ENCODE data around the gene KRTAP10-5.
"Not testable (repeated sequence)": the region's sequence is repeated elsewhere in the genome, so short reads cannot be mapped to it uniquely, and the experiment has no call there.

The KRTAP10-5 gene

DNA sequence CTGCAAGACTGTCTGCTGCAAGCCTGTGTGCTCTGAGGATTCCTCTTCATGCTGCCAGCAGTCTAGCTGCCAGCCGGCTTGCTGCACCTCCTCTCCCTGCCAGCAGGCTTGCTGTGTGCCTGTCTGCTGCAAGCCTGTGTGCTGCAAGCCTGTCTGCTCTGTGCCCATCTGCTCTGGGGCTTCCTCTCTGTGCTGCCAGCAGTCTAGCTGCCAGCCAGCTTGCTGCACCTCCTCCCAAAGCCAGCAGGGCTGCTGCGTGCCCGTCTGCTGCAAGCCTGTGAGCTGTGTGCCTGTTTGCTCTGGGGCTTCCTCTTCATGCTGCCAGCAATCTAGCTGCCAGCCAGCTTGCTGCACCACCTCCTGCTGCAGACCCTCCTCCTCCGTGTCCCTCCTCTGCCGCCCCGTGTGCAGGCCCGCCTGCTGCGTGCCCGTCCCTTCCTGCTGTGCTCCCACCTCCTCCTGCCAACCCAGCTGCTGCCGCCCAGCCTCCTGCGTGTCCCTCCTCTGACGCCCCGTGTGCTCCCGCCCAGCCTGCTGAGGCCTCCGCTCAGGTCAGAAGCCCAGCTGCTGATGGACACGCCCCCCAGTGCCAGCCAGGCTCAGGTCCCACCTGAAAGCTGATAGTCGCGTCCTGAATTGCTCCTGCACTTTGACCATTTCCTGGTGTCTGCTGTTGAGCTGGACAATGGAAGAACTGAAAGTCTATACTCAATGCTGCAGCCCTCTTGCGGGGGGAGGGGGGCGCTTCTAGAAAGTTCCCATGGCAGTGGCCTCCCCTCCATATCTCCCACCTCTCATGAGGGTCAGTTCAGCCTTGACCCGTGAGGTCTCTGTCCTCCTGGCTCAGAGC lies 5.7 kb downstream of the KRTAP10-5 start:
- Histone ChIP-seq H3K4me3 (ENCODE audit: low read depth, low read length) (no peak overlapping the region), H3K27ac (no peak overlapping the region), H3K27me3 (replicated peaks) (no peaks in the 10 kb centered on the region), H3K36me3 (replicated peaks) (no peaks in the 10 kb centered on the region)
- in situ Hi-C loops (cut with HindIII; ENCODE audit: low pct_ligation_motif_present, low sequenced_read_pairs), result no loop called here
- no peak for DNase-seq
- TF ChIP-seq, protein P1, sequence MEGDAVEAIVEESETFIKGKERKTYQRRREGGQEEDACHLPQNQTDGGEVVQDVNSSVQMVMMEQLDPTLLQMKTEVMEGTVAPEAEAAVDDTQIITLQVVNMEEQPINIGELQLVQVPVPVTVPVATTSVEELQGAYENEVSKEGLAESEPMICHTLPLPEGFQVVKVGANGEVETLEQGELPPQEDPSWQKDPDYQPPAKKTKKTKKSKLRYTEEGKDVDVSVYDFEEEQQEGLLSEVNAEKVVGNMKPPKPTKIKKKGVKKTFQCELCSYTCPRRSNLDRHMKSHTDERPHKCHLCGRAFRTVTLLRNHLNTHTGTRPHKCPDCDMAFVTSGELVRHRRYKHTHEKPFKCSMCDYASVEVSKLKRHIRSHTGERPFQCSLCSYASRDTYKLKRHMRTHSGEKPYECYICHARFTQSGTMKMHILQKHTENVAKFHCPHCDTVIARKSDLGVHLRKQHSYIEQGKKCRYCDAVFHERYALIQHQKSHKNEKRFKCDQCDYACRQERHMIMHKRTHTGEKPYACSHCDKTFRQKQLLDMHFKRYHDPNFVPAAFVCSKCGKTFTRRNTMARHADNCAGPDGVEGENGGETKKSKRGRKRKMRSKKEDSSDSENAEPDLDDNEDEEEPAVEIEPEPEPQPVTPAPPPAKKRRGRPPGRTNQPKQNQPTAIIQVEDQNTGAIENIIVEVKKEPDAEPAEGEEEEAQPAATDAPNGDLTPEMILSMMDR (IDR thresholded peaks at IDR 0.05; ENCODE audit: low read depth, low read length, missing control alignments), result no peak

DNA sequence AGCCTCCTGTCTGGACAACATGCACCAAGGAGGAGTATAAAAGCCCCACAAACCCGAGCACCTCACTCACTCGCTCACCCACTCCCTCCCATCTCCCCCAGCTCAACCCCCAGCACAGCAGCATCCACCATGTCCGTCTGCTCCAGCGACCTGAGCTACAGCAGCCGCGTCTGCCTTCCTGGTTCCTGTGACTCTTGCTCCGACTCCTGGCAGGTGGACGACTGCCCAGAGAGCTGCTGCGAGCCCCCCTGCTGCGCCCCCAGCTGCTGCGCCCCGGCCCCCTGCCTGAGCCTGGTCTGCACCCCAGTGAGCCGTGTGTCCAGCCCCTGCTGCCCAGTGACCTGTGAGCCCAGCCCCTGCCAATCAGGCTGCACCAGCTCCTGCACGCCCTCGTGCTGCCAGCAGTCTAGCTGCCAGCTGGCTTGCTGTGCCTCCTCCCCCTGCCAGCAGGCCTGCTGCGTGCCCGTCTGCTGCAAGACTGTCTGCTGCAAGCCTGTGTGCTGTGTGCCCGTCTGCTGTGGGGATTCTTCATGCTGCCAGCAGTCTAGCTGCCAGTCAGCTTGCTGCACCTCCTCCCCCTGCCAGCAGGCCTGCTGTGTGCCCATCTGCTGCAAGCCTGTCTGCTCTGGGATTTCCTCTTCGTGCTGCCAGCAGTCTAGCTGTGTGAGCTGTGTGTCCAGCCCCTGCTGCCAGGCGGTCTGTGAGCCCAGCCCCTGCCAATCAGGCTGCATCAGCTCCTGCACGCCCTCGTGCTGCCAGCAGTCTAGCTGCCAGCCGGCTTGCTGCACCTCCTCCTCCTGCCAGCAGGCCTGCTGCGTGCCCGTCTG lies 6.6 kb downstream of the KRTAP10-5 start, which contains the start of gene KRTAP10-4:
Gene KRTAP10-4, plus strand, starts transcription at position 100 of the 827 bp plus-strand sequence. Its CDS starts 30 bp downstream, at position 130.
- H3K27me3 ChIP-seq (replicated peaks); H3K36me3 ChIP-seq (replicated peaks); H3K4me3 ChIP-seq (ENCODE audit: low read depth, low read length); DNase-seq; H3K27ac ChIP-seq; in situ Hi-C loops (cut with HindIII; ENCODE audit: low pct_ligation_motif_present, low sequenced_read_pairs): not testable (repeated sequence)

GRCh38 chr21:44572959-44573583 lies 7.3 kb downstream of the KRTAP10-5 start:
- in situ Hi-C loops (cut with HindIII; ENCODE audit: low pct_ligation_motif_present, low sequenced_read_pairs), result no loop called here
- no peaks in the 10 kb centered on the region for H3K27me3 ChIP-seq (replicated peaks)
- TF ChIP-seq, protein P1 (IDR thresholded peaks at IDR 0.05; ENCODE audit: low read depth, low read length, missing control alignments), result no peak
- peak; percentile 39 for DNase-seq
- H3K27ac ChIP-seq, result no peak overlapping the region
- H3K36me3 ChIP-seq (replicated peaks), result no peaks in the 10 kb centered on the region
- H3K4me3 ChIP-seq (ENCODE audit: low read depth, low read length), result no peak overlapping the region

- in situ Hi-C loops (cut with HindIII; ENCODE audit: low pct_ligation_motif_present, low sequenced_read_pairs), result no loop called here
- no peak overlapping the region for H3K4me3 ChIP-seq (ENCODE audit: low read depth, low read length)
- TF ChIP-seq, protein P1 (IDR thresholded peaks at IDR 0.05; ENCODE audit: low read depth, low read length, missing control alignments), result no peak
- no peak overlapping the region for H3K27ac ChIP-seq
- H3K36me3 ChIP-seq (replicated peaks), result no peaks in the 10 kb centered on the region
- H3K27me3 ChIP-seq (replicated peaks), result no peaks in the 10 kb centered on the region
- DNase-seq, result no peak
Measured at GRCh38 chr21:44571844-44572782, 8.3 kb downstream of the KRTAP10-5 start.

GRCh38 chr21:44571296-44571695 lies 9.1 kb downstream of the KRTAP10-5 start:
- in situ Hi-C loops (cut with HindIII; ENCODE audit: low pct_ligation_motif_present, low sequenced_read_pairs), result no loop called here
- TF ChIP-seq, protein P1 (IDR thresholded peaks at IDR 0.05; ENCODE audit: low read depth, low read length, missing control alignments), result no peak
- no peaks in the 10 kb centered on the region for H3K27me3 ChIP-seq (replicated peaks)
- H3K4me3 ChIP-seq (ENCODE audit: low read depth, low read length), result no peak overlapping the region
- no peak overlapping the region for H3K27ac ChIP-seq
- no peaks in the 10 kb centered on the region for H3K36me3 ChIP-seq (replicated peaks)
- no peak for DNase-seq

Data from brain microvascular endothelial cell (primary cell).